Neural progenitor cell (in vitro differentiated cells): ENCODE measurements around the gene CCDC6. TPM values are rescaled to one million over a fixed set of nuclear protein-coding genes. Genes with fewer than 3 reads are reported as not detected.

Source experiments
- DNase-seq: peaks from one replicate; pipeline ENCODE4 v3.0.0-alpha.2; 2016; ENCODE audit warnings: low spot score
- H2AFZ ChIP-seq: fragments of 200-600 bp; sonication (generic); replicated peaks from 2 replicates; pipeline ENCODE4 v1.6.1; 2016; ENCODE audit warnings: antibody characterized with exemption
- H3F3A ChIP-seq: fragments of 200-600 bp; sonication (generic); 2 replicates; pipeline ENCODE4 v1.6.1; 2016; ENCODE audit warnings: antibody characterized with exemption, low read depth
- H3K27ac ChIP-seq: fragments of 200-600 bp; sonication (generic); 2 replicates; pipeline ENCODE4 v1.5.1; 2016; ENCODE audit warnings: mild to moderate bottlenecking
- H3K27me3 ChIP-seq: fragments of 200-600 bp; sonication (generic); 2 replicates; pipeline ENCODE4 v1.6.1; 2016; ENCODE audit warnings: mild to moderate bottlenecking, moderate library complexity
- H3K36me3 ChIP-seq: fragments of 200-600 bp; sonication (generic); 2 replicates; pipeline ENCODE4 v1.5.1; 2016
- H3K4me1 ChIP-seq: fragments of 200-600 bp; sonication (generic); 2 replicates; pipeline ENCODE4 v1.6.1; 2016; ENCODE audit warnings: mixed run types
- H3K4me2 ChIP-seq: fragments of 200-600 bp; sonication (generic); 2 replicates; pipeline ENCODE4 v1.6.1; 2016
- H3K4me3 ChIP-seq: fragments of 200-600 bp; sonication (generic); 2 replicates; pipeline ENCODE4 v1.5.1; 2016
- H3K79me2 ChIP-seq: fragments of 200-600 bp; sonication (generic); 2 replicates; pipeline ENCODE4 v1.6.1; 2016; ENCODE audit warnings: low read depth
- H3K9ac ChIP-seq: fragments of 200-600 bp; sonication (generic); 2 replicates; pipeline ENCODE4 v1.6.1; 2016
- H3K9me3 ChIP-seq: fragments of 200-600 bp; sonication (generic); 2 replicates; pipeline ENCODE4 v1.5.1; 2016; ENCODE audit warnings: low read depth
- H4K20me1 ChIP-seq: fragments of 200-600 bp; sonication (generic); 2 replicates; pipeline ENCODE4 v1.6.1; 2016; ENCODE audit warnings: low read depth
- H3K27ac Mint-ChIP-seq: 3 replicates; pipeline ENCODE4 v1.8.0; 2021; ENCODE audit warnings: mixed read lengths
- H3K27me3 Mint-ChIP-seq: 2 replicates; pipeline ENCODE4 v1.8.0; 2022; ENCODE audit warnings: low read depth, mild to moderate bottlenecking, inconsistent platforms, moderate library complexity, mixed read lengths; ENCODE audit not compliant: insufficient read depth
- H3K36me3 Mint-ChIP-seq: 3 replicates; pipeline ENCODE4 v1.8.0; 2021; ENCODE audit warnings: mixed read lengths
- H3K4me1 Mint-ChIP-seq: 3 replicates; pipeline ENCODE4 v1.8.0; 2021; ENCODE audit warnings: mixed read lengths
- H3K4me3 Mint-ChIP-seq: 3 replicates; pipeline ENCODE4 v1.8.0; 2021; ENCODE audit warnings: mild to moderate bottlenecking, moderate library complexity, mixed read lengths
- H3K9me3 Mint-ChIP-seq: 3 replicates; pipeline ENCODE4 v1.8.0; 2020; ENCODE audit warnings: mixed read lengths
- CTCF ChIP-seq: fragments of 200-600 bp; sonication (generic); IDR thresholded peaks from 2 replicates; pipeline ENCODE4 v1.5.1; 2017; ENCODE audit warnings: antibody characterized with exemption, mild to moderate bottlenecking
- EZH2 ChIP-seq: fragments of 200-600 bp; sonication (generic); IDR thresholded peaks from 2 replicates; pipeline ENCODE4 v1.6.1; 2017; ENCODE audit warnings: antibody characterized with exemption, mild to moderate bottlenecking, moderate library complexity
- EZH2phosphoT487 ChIP-seq: fragments of 200-600 bp; sonication (generic); IDR thresholded peaks from 2 replicates; pipeline ENCODE4 v1.6.1; 2017; ENCODE audit warnings: antibody characterized with exemption
- total RNA-seq: library from RNA; depleted of rRNA; stranded (reverse); fragments of >200 nt; gene quantifications from 2 replicates; pipeline ENCODE4 v1.2.3, GENCODE V29; 2015; ENCODE audit warnings: low replicate concordance

CCDC6 gene
- total RNA-seq, 1 donor from 2014 or later, result 29.4 TPM

GRCh38 chr10:59949608-59950007 is 43.3 kb upstream of the CCDC6 start:
- no peaks in the 10 kb centered on the region for H3K4me1 Mint-ChIP-seq
- no peaks in the 10 kb centered on the region for H3K36me3 Mint-ChIP-seq
- no peaks in the 10 kb centered on the region for H3K4me1 ChIP-seq
- H3K27me3 Mint-ChIP-seq, result peaks cover 4% of the 10 kb centered on the region
- H3K4me3 ChIP-seq, result no peak overlapping the region
- no peak overlapping the region for H3K27ac ChIP-seq
- H3K4me3 Mint-ChIP-seq, result no peak overlapping the region
- no peaks in the 10 kb centered on the region for H3K27me3 ChIP-seq
- no peaks in the 10 kb centered on the region for H4K20me1 ChIP-seq
- no peak overlapping the region for H3K4me2 ChIP-seq
- no peaks in the 10 kb centered on the region for H3K9me3 Mint-ChIP-seq
- H3K9ac ChIP-seq, result no peak overlapping the region
- no peaks in the 10 kb centered on the region for H3F3A ChIP-seq
- H3K27ac Mint-ChIP-seq, result no peak overlapping the region
- no peak for TF ChIP-seq EZH2
- DNase-seq, result no peak
- no peaks in the 10 kb centered on the region for H3K36me3 ChIP-seq
- H3K9me3 ChIP-seq, result no peaks in the 10 kb centered on the region
- H3K79me2 ChIP-seq, result no peaks in the 10 kb centered on the region
- no peak overlapping the region for H2AFZ ChIP-seq

DNA sequence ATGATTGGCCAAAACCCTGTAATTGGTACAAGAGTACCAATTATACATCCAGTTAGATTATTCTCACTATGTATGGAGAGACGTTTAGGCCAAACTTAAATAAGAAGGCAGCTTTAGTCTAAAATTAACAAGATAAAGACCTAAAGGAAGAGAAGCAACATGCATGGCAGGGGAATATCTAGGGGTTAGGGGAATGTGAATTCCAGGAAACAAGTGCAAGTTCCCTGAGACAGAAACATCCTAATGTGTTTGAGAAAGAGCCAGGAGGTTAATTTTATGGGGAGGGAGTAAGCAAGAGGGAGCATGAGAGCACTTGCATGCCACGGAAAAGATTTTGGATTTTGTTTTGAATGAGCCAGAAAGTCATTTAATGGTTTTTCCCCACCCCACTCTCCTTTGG is 39.6 kb upstream of the CCDC6 start:
- H3K4me3 Mint-ChIP-seq, result no peak overlapping the region
- no peaks in the 10 kb centered on the region for H3K4me1 ChIP-seq
- no peaks in the 10 kb centered on the region for H3K27me3 ChIP-seq
- H3K79me2 ChIP-seq, result no peaks in the 10 kb centered on the region
- no peaks in the 10 kb centered on the region for H4K20me1 ChIP-seq
- no peaks in the 10 kb centered on the region for H3K36me3 Mint-ChIP-seq
- H3K9me3 Mint-ChIP-seq, result no peaks in the 10 kb centered on the region
- no peaks in the 10 kb centered on the region for H3K36me3 ChIP-seq
- H3K4me2 ChIP-seq, result no peak overlapping the region
- H3K9ac ChIP-seq, result no peak overlapping the region
- no peaks in the 10 kb centered on the region for H3F3A ChIP-seq
- no peaks in the 10 kb centered on the region for H3K4me1 Mint-ChIP-seq
- H3K4me3 ChIP-seq, result no peak overlapping the region
- DNase-seq, result no peak
- TF ChIP-seq CTCF (no peak), EZH2phosphoT487 (no peak), EZH2 (no peak)
- no peak overlapping the region for H3K27ac Mint-ChIP-seq
- no peaks in the 10 kb centered on the region for H3K27me3 Mint-ChIP-seq
- H3K9me3 ChIP-seq, result no peaks in the 10 kb centered on the region
- H3K27ac ChIP-seq, result no peak overlapping the region
- no peak overlapping the region for H2AFZ ChIP-seq

DNA sequence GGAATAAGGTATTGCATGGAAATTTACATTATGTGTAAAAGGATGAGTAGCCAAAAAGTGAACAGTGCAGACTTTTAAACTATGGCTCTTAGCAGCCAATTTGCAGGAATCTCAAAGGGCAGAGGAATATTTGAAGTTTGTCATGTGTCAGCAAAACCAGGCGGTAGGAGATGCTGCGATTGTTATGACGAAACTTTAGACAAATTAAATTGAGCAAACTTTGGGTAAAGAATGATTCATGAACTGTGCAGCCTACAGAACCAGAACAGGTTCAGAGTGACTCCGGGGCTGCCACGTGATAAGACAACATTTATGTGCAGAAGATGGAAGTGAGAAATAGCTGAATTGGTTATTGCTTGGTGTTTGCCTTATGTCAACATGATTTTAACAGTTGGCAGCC is 39.2 kb upstream of the CCDC6 start:
- H3K27ac ChIP-seq, result no peak overlapping the region
- no peaks in the 10 kb centered on the region for H3K4me1 Mint-ChIP-seq

DNA sequence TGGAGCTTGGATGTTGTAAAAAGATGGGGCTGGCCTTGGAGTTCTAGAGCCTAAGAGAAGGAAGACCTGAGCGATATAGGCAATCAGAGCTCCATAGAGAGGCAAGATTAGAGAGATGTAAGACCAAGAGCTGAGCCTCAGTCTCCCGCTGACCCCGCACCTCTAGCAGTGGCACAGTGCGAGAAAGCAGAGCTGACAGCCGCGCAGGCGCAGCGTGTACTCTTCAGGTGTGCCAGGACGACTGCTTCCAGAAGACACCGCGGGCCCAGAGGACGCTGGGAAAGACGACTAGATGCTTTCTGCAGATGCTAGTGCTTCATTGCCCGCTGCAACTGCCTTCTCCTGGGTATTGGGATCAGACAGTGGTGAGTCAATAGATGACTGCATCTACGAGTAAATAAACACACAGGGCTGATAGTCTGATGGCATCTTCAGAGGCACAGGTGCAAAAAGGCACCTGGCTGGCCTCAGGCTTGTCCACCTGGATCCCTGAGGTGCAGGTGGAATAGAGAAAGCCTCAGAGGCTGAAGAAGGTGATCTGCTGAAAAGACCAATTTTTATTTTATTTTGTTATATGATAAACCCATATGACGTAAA is 38.1 kb upstream of the CCDC6 start:
- DNase-seq, result no peak
- Mint-ChIP-seq H3K4me3 (no peak overlapping the region), H3K27ac (no peak overlapping the region), H3K27me3 (no peaks in the 10 kb centered on the region), H3K4me1 (no peaks in the 10 kb centered on the region), H3K9me3 (no peaks in the 10 kb centered on the region), H3K36me3 (no peaks in the 10 kb centered on the region)
- no peaks in the 10 kb centered on the region for H3K4me1 ChIP-seq
- no peaks in the 10 kb centered on the region for H3F3A ChIP-seq
- no peaks in the 10 kb centered on the region for H3K79me2 ChIP-seq
- H4K20me1 ChIP-seq, result no peaks in the 10 kb centered on the region
- TF ChIP-seq EZH2 (no peak), EZH2phosphoT487 (no peak), CTCF (no peak)
- no peak overlapping the region for H3K27ac ChIP-seq
- no peaks in the 10 kb centered on the region for H3K27me3 ChIP-seq
- H3K9me3 ChIP-seq, result no peaks in the 10 kb centered on the region
- H3K4me2 ChIP-seq, result no peak overlapping the region
- H3K36me3 ChIP-seq, result no peaks in the 10 kb centered on the region
- no peak overlapping the region for H3K9ac ChIP-seq
- no peak overlapping the region for H2AFZ ChIP-seq
- no peak overlapping the region for H3K4me3 ChIP-seq

More for the DNA sequence above, 39.2 kb upstream of the CCDC6 start:
- Histone ChIP-seq H4K20me1 (no peaks in the 10 kb centered on the region), H3F3A (no peaks in the 10 kb centered on the region), H3K9me3 (no peaks in the 10 kb centered on the region), H3K27me3 (no peaks in the 10 kb centered on the region), H3K4me3 (no peak overlapping the region), H3K4me1 (no peaks in the 10 kb centered on the region), H3K4me2 (no peak overlapping the region), H2AFZ (no peak overlapping the region), H3K79me2 (no peaks in the 10 kb centered on the region), H3K36me3 (no peaks in the 10 kb centered on the region), H3K9ac (no peak overlapping the region)
- no peaks in the 10 kb centered on the region for H3K9me3 Mint-ChIP-seq
- H3K27ac Mint-ChIP-seq, result no peak overlapping the region
- H3K27me3 Mint-ChIP-seq, result no peaks in the 10 kb centered on the region
- H3K36me3 Mint-ChIP-seq, result no peaks in the 10 kb centered on the region
- no peak for DNase-seq
- no peak for TF ChIP-seq EZH2phosphoT487
- H3K4me3 Mint-ChIP-seq, result no peak overlapping the region
